Nephron progenitor cell (in vitro differentiated cells): Measurements from ENCODE around the gene CCDC154.
"Not testable (repeated sequence)": the region's sequence is repeated elsewhere in the genome, so short reads cannot be mapped to it uniquely, and the experiment has no call there.

Experiments
- DNase-seq: peaks from one replicate; pipeline ENCODE4 v3.0.0; 2021
- H3K27ac Mint-ChIP-seq: 2 replicates; pipeline ENCODE4 v1.8.0; 2021; ENCODE audit warnings: mild to moderate bottlenecking, moderate library complexity, mixed read lengths
- H3K27me3 Mint-ChIP-seq: 2 replicates; pipeline ENCODE4 v1.8.0; 2021; ENCODE audit warnings: mild to moderate bottlenecking, low read depth, mixed read lengths; ENCODE audit not compliant: poor library complexity
- H3K36me3 Mint-ChIP-seq: 2 replicates; pipeline ENCODE4 v1.8.0; 2021; ENCODE audit warnings: low read depth, mixed read lengths
- H3K4me1 Mint-ChIP-seq: 2 replicates; pipeline ENCODE4 v1.8.0; 2021; ENCODE audit warnings: mixed read lengths
- H3K4me3 Mint-ChIP-seq: 2 replicates; pipeline ENCODE4 v1.8.0; 2021; ENCODE audit warnings: mild to moderate bottlenecking, moderate library complexity, mixed read lengths
- H3K9me3 Mint-ChIP-seq: 2 replicates; pipeline ENCODE4 v1.8.0; 2021; ENCODE audit warnings: mild to moderate bottlenecking, moderate library complexity, mixed read lengths
- CTCF ChIP-seq: fragments of 200-600 bp; sonication (generic); IDR thresholded peaks from 2 replicates; pipeline ENCODE4 v1.5.0; 2021; ENCODE audit warnings: antibody characterized with exemption

Gene CCDC154

GRCh38 chr16:1469693-1470201 lies 25.4 kb upstream of the CCDC154 start:
- no peak for DNase-seq
- Mint-ChIP-seq H3K4me3 (no peak overlapping the region), H3K36me3 (peaks cover 5% of the 10 kb centered on the region), H3K27me3 (peaks cover 7% of the 10 kb centered on the region), H3K27ac (peak overlapping the region; percentile 88), H3K9me3 (no peaks in the 10 kb centered on the region), H3K4me1 (peaks cover 41% of the 10 kb centered on the region)
- TF ChIP-seq CTCF: no peak

DNA sequence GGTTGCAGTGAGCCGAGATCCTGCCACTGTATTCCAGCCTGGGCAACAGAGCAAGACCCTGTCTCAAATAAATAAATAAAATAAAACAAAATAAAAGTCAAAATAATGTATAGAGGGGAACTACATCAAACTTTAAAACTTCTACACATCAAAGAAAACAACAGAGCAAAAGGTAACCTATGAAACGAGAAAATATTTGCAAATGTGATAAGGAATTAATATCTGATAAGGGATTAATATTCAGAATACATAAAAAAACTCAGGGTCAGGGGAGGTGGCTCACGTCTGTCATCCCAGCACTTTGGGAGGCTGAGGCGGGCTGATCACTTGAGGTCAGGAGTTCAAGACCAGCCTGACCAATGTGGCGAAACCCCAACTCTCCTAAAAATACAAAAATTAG lies 24.8 kb upstream of the CCDC154 start:
- H3K4me1 Mint-ChIP-seq: peaks cover 40% of the 10 kb centered on the region
- H3K36me3 Mint-ChIP-seq, H3K27me3 Mint-ChIP-seq, H3K27ac Mint-ChIP-seq, DNase-seq, H3K9me3 Mint-ChIP-seq, H3K4me3 Mint-ChIP-seq: not testable (repeated sequence)

- no peak for TF ChIP-seq CTCF
- H3K27me3 Mint-ChIP-seq: peaks cover 7% of the 10 kb centered on the region
- H3K27ac Mint-ChIP-seq: no peak overlapping the region
- H3K4me1 Mint-ChIP-seq: peaks cover 33% of the 10 kb centered on the region
- no peak overlapping the region for H3K4me3 Mint-ChIP-seq
- peaks cover 5% of the 10 kb centered on the region for H3K36me3 Mint-ChIP-seq
- DNase-seq: no peak
- no peaks in the 10 kb centered on the region for H3K9me3 Mint-ChIP-seq
These were observed 24.1 kb upstream of the CCDC154 start for GRCh38 chr16:1468426-1468810.

DNA sequence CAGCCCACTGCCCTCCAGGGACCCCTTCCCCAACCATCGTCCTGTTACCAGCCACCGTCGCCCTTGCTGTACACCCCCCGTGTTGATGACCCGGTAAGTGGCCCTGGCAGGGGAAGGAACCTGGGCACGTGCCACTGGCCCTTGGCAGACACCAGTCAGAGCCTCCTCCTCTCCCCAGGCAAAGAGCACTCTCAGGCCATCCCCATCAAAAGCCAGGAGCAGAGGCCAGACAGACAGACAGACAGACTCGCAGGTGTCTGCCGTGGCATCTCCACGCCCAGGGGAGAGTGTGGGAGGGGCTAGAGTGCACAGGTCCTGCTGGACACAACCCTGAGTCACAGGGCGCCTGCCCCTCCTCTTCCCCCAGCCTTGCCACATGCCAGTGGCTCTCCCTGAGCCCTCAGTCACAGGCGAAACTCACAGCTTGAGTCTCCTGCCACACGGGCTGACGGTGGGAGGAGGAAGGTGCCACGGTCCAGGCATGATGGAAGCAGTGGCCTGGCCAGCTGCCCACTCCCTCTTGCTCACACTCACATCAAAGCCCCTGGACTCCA lies 22.7 kb upstream of the CCDC154 start:
- peaks cover 4% of the 10 kb centered on the region for H3K27me3 Mint-ChIP-seq
- no peak for TF ChIP-seq CTCF
- peaks cover 26% of the 10 kb centered on the region for H3K4me1 Mint-ChIP-seq
- H3K27ac Mint-ChIP-seq: no peak overlapping the region
- DNase-seq: no peak
- no peaks in the 10 kb centered on the region for H3K9me3 Mint-ChIP-seq
- H3K36me3 Mint-ChIP-seq: peaks cover 8% of the 10 kb centered on the region
- no peak overlapping the region for H3K4me3 Mint-ChIP-seq

DNA sequence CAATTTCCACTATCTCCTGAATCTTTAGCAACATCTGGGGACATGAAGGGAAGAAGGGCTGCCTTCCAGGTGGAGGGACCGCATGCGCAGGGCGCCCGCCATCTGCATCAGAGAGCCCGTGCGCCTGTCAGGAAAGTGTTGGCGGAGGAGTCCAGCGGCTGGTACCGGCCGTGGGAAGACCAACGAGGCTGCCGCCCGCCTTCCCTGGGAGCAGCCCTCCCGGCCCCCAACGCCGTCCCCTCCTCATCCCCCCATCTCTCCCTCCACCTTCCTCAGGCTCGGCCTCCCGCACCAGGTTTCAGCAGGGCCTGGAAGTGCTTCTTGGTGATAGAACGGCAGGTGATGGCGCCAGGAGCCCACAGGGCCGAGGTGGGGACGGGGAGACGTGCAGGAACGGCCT lies 21.7 kb upstream of the CCDC154 start:
- no peak for TF ChIP-seq CTCF
- Mint-ChIP-seq H3K27ac (no peak overlapping the region), H3K4me3 (no peak overlapping the region), H3K36me3 (peaks cover 8% of the 10 kb centered on the region), H3K9me3 (no peaks in the 10 kb centered on the region), H3K27me3 (peaks cover 4% of the 10 kb centered on the region), H3K4me1 (peaks cover 16% of the 10 kb centered on the region)
- DNase-seq: no peak

DNA sequence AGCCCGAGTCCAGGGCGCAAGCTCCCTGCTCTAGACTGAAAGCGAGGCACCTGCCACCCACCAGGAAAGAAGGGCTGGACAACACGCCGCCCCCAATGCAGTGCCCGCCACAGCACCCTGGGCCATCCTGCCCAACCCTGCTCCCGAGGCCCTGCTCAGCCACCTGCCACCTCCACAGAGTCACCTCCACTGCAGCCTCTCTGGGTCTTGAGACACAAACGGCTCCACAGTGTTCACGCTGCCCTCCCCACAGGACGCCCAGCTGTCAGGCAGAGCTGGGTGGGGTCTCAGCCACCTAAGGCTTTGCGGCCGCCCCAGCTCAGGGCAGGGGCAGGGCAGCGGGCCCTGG lies 21.2 kb upstream of the CCDC154 start:
- DNase-seq: no peak
- no peak overlapping the region for H3K27ac Mint-ChIP-seq
- peaks cover 4% of the 10 kb centered on the region for H3K27me3 Mint-ChIP-seq
- no peak for TF ChIP-seq CTCF
- no peaks in the 10 kb centered on the region for H3K9me3 Mint-ChIP-seq
- H3K4me1 Mint-ChIP-seq: peaks cover 11% of the 10 kb centered on the region
- H3K4me3 Mint-ChIP-seq: no peak overlapping the region
- H3K36me3 Mint-ChIP-seq: peaks cover 8% of the 10 kb centered on the region
